K562 (cell line): ENCODE results near the gene CACNB1. TPM values are rescaled to one million over a fixed set of nuclear protein-coding genes. Genes with fewer than 3 reads are reported as not detected.

ENCODE experiments used
- HDAC2 ChIP-seq: fragments of 450-650 bp; IDR thresholded peaks from 2 replicates; pipeline ENCODE4 v1.6.1; 2016; ENCODE audit warnings: mild to moderate bottlenecking
- HNRNPK ChIP-seq: fragments of 200-400 bp; formaldehyde crosslinking; IDR thresholded peaks from one replicate; pipeline ENCODE4 v1.6.1; 2018; ENCODE audit warnings: mild to moderate bottlenecking, low read depth, low read length; ENCODE audit not compliant: poor library complexity, severe bottlenecking
- HSF4 ChIP-seq: fragments of 250-450 bp; sonication (Bioruptor Pico); IDR thresholded peaks from 2 replicates; pipeline ENCODE4 v2.1.2; 2022; ENCODE audit warnings: mild to moderate bottlenecking, moderate library complexity, borderline replicate concordance
- JUND ChIP-seq, 2 experiments: IDR thresholded peaks; 2 replicates in 1 of 2; 3 replicates in 1 of 2; pipeline ENCODE4 v1.6.1; 2011; ENCODE audit warnings: borderline replicate concordance in 2 of 2, low read depth in 2 of 2, low read length in 2 of 2, improper control_type of control experiment in 1 of 2, missing biosample characterization in 1 of 2, missing genetic modification characterization in 1 of 2, missing genetic modification reagents in 1 of 2
- SIN3A ChIP-seq, 2 experiments: fragments of 150-350 bp in 1 of 2; IDR thresholded peaks; 2 replicates each; pipeline ENCODE4 v1.6.1; 2011 to 2016; ENCODE audit warnings: borderline replicate concordance in 2 of 2, low read depth in 2 of 2, low read length in 2 of 2, mild to moderate bottlenecking in 2 of 2, moderate library complexity in 2 of 2; ENCODE audit not compliant: control insufficient read depth in 1 of 2
- SRSF7 ChIP-seq: fragments of 200-400 bp; formaldehyde crosslinking; optimal IDR thresholded peaks from 2 replicates; pipeline ENCODE3; 2017; ENCODE audit warnings: mild to moderate bottlenecking, low read depth, low read length
- TAF15 ChIP-seq: fragments of 200-400 bp; formaldehyde crosslinking; IDR thresholded peaks from 2 replicates; pipeline ENCODE4 v1.6.1; 2017; ENCODE audit warnings: mild to moderate bottlenecking, low read depth, low read length, moderate library complexity
- polyA plus RNA-seq, 8 experiments: library from polyadenylated mRNA; depleted of rRNA in 4 of 8; stranded (reverse) in 5 of 8; unstranded in 3 of 8; fragments of >200 nt; fragmentation: Nextera tagmentation in 2 of 8; fragmentation: Illumina TruSeq in 1 of 8; extraction: Ambion mirVana in 2 of 8; extraction: Trizol in 1 of 8; gene quantifications; 2 replicates each; pipeline versions ENCODE4 v1.2.1 to v1.2.3, GENCODE V29; 2011 to 2014; ENCODE audit warnings: inconsistent platforms in 1 of 8, missing spikeins in 1 of 8
- total RNA-seq, 7 experiments: library from RNA; depleted of rRNA in 6 of 7; stranded (reverse); fragments of >200 nt in 6 of 7; fragmentation: Illumina TruSeq in 2 of 7; extraction: Trizol in 2 of 7; gene quantifications; 2 replicates each; pipeline versions ENCODE4 v1.2.1 to v1.2.3, GENCODE V29; 2011 to 2021; ENCODE audit warnings: low replicate concordance in 1 of 7
- TF ChIP-seq, protein P1 (sequence below): fragments of 450-650 bp; IDR thresholded peaks from 2 replicates; pipeline ENCODE4 v1.6.1; 2017; ENCODE audit warnings: antibody characterized with exemption
- TF ChIP-seq, protein P2 (sequence below): fragments of 450-650 bp; IDR thresholded peaks from 2 replicates; pipeline ENCODE4 v1.6.1; 2016; ENCODE audit warnings: low read depth, mild to moderate bottlenecking, moderate library complexity
- TF ChIP-seq, protein P3 (sequence below), 2 experiments: fragments of 250-450 bp in 1 of 2; fragments of 450-650 bp in 1 of 2; sonication (Bioruptor Pico) in 1 of 2; IDR thresholded peaks; 2 replicates each; pipeline versions ENCODE4 v1.6.1 to v1.8.0; 2016 to 2021; ENCODE audit warnings: mild to moderate bottlenecking in 2 of 2, moderate library complexity in 2 of 2, missing compliant biosample characterization in 1 of 2, missing genetic modification characterization in 1 of 2
- TF ChIP-seq, protein P4 (sequence below): sonication (generic); formaldehyde crosslinking; IDR thresholded peaks from 2 replicates; pipeline ENCODE4 v1.8.0; 2022; ENCODE audit warnings: missing genetic modification reagents, mild to moderate bottlenecking, moderate library complexity, borderline replicate concordance

CACNB1 gene
- total and polyA plus RNA-seq, 9 of the 15 experiments (the other 6 are each of a cell fraction or from before 2014, with no cell fraction given) = 0.08 to 7.4 (median 3.0) TPM

DNA sequence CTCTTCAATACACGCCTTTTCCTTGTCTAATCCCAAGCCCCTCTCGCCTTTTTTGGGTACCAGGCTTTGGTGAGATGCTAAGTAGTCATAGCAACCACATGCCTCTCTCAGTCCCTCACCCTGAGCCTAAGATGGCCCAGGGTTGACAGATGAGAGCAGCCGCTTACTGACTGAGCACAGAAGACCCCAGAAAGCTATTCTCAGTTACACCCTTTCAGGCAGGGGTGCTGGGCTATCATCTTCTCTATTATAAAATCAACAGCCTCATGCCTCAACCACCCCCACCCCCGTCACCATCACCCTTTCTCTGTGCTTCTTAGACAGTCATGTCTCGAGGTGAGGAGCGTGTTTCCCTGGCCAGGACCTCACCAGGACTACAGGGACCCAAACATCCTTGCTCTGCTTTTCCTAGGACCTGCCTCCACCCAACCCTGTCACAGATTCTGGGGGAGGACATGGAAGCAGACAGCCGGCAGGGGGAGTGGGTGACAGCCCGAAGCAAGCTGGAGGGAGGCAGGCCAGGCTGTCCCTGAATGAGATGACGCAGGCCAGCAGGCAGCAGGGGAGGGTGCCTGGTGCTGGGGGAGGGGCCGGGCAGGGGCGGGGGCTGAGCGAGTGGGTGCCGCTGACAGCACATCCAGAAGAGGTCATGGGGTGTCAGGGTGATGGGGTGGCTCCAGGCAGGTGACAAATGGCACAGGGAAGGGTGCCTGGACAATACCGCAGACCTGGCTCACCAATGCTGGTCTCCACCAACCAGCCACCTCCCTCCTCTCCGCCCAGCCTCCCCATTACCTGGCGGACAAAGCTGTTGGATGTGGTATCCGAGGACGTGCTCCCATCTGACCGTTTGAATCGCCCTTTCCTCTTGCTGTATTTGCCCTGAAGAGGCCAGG lies 3.1 kb downstream of the CACNB1 start (continued):
- TF ChIP-seq SRSF7 (no peak), HNRNPK (no peak), SIN3A (IDR thresholded peaks at IDR 0.05; ENCODE audit: borderline replicate concordance in 2 of 2, control insufficient read depth in 1 of 2, low read depth in 2 of 2, low read length in 2 of 2) (peak in 1 of 2 experiments; percentile 60; a peak in 1 of 4 replicates), HDAC2 (no peak), HSF4 (CRISPR knock-in tag) (no peak), JUND (IDR thresholded peaks at IDR 0.05; ENCODE audit: borderline replicate concordance, low read depth, low read length) (peak; percentile 68), JUND (tag; IDR thresholded peaks at IDR 0.05; ENCODE audit: borderline replicate concordance, low read depth, low read length) (peak; percentile 16; the same call in 1 of the 3 replicates), TAF15 (no peak)
- TF ChIP-seq, protein P1, sequence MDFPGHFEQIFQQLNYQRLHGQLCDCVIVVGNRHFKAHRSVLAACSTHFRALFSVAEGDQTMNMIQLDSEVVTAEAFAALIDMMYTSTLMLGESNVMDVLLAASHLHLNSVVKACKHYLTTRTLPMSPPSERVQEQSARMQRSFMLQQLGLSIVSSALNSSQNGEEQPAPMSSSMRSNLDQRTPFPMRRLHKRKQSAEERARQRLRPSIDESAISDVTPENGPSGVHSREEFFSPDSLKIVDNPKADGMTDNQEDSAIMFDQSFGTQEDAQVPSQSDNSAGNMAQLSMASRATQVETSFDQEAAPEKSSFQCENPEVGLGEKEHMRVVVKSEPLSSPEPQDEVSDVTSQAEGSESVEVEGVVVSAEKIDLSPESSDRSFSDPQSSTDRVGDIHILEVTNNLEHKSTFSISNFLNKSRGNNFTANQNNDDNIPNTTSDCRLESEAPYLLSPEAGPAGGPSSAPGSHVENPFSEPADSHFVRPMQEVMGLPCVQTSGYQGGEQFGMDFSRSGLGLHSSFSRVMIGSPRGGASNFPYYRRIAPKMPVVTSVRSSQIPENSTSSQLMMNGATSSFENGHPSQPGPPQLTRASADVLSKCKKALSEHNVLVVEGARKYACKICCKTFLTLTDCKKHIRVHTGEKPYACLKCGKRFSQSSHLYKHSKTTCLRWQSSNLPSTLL = no peak
- TF ChIP-seq, protein P2, sequence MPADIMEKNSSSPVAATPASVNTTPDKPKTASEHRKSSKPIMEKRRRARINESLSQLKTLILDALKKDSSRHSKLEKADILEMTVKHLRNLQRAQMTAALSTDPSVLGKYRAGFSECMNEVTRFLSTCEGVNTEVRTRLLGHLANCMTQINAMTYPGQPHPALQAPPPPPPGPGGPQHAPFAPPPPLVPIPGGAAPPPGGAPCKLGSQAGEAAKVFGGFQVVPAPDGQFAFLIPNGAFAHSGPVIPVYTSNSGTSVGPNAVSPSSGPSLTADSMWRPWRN = no peak
- TF ChIP-seq, protein P3, sequence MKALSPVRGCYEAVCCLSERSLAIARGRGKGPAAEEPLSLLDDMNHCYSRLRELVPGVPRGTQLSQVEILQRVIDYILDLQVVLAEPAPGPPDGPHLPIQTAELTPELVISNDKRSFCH (CRISPR knock-in tag; IDR thresholded peaks at IDR 0.05) = no peak
- TF ChIP-seq, protein P3 (tag; IDR thresholded peaks at IDR 0.05) = no peak
- TF ChIP-seq, protein P4, sequence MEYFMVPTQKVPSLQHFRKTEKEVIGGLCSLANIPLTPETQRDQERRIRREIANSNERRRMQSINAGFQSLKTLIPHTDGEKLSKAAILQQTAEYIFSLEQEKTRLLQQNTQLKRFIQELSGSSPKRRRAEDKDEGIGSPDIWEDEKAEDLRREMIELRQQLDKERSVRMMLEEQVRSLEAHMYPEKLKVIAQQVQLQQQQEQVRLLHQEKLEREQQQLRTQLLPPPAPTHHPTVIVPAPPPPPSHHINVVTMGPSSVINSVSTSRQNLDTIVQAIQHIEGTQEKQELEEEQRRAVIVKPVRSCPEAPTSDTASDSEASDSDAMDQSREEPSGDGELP = peak; percentile 36; the same call in 1 of the 2 replicates
